Spleen (tissue), 11 donors: Measurements from ENCODE around the gene TTLL3. TPM values are rescaled to one million over a fixed set of nuclear protein-coding genes. Genes with fewer than 3 reads are reported as not detected.

ENCODE experiments used
- DNase-seq: peaks from one replicate; pipeline ENCODE4 v3.0.0-alpha.2; 2020
- H3K27ac ChIP-seq, 8 donors: fragments of 200-600 bp; sonication (generic) in 7 of 8; 1 replicate in 4 of 8; 2 replicates in 4 of 8; pipeline versions ENCODE4 v1.5.0 to v1.8.0; 2016 to 2021; ENCODE audit warnings: inconsistent platforms in 4 of 8, mild to moderate bottlenecking in 4 of 8, moderate library complexity in 1 of 8
- H3K27me3 ChIP-seq, 7 donors: fragments of 200-600 bp; sonication (generic) in 6 of 7; replicated peaks in 1 of 7; 1 replicate in 4 of 7; 2 replicates in 3 of 7; pipeline versions ENCODE4 v1.5.0 to v1.8.0; 2016 to 2021; ENCODE audit warnings: inconsistent platforms in 3 of 7, mild to moderate bottlenecking in 1 of 7
- H3K36me3 ChIP-seq, 6 donors: fragments of 200-600 bp; sonication (generic) in 5 of 6; 1 replicate in 4 of 6; 2 replicates in 2 of 6; pipeline versions ENCODE4 v1.5.0 to v1.8.0; 2016 to 2021; ENCODE audit warnings: inconsistent platforms in 2 of 6
- H3K4me1 ChIP-seq, 6 donors: fragments of 200-600 bp; sonication (generic) in 5 of 6; 1 replicate in 3 of 6; 2 replicates in 3 of 6; pipeline versions ENCODE4 v1.5.0 to v1.8.0; 2016 to 2021; ENCODE audit warnings: inconsistent platforms in 3 of 6
- H3K4me3 ChIP-seq, 8 donors: fragments of 200-600 bp; sonication (generic) in 7 of 8; 1 replicate in 4 of 8; 2 replicates in 4 of 8; pipeline versions ENCODE4 v1.5.0 to v1.8.0; 2016 to 2021; ENCODE audit warnings: inconsistent platforms in 4 of 8, mild to moderate bottlenecking in 4 of 8, moderate library complexity in 2 of 8
- H3K9me3 ChIP-seq, 8 donors: fragments of 200-600 bp; sonication (generic) in 7 of 8; 1 replicate in 4 of 8; 2 replicates in 4 of 8; pipeline versions ENCODE4 v1.5.0 to v1.8.0; 2016 to 2021; ENCODE audit warnings: inconsistent platforms in 4 of 8
- CTCF ChIP-seq, 11 experiments: fragments of 200-600 bp in 7 of 11; fragments of 450-650 bp in 4 of 11; sonication (generic) in 4 of 11; IDR thresholded peaks in 8 of 11; conservative IDR thresholded peaks in 3 of 11; 1 replicate in 7 of 11; 2 replicates in 4 of 11; pipeline versions ENCODE4 v1.4.0 to v1.8.0; 2016 to 2021; ENCODE audit warnings: antibody characterized with exemption in 11 of 11, inconsistent platforms in 4 of 11, mild to moderate bottlenecking in 1 of 11
- POLR2A ChIP-seq, 3 donors: fragments of 450-650 bp; IDR thresholded peaks; one replicate each; pipeline ENCODE4 v1.5.1; 2017; ENCODE audit warnings: antibody characterized with exemption in 3 of 3, mild to moderate bottlenecking in 1 of 3
- POLR2AphosphoS5 ChIP-seq, 3 donors: sonication (generic); formaldehyde crosslinking; IDR thresholded peaks; one replicate each; pipeline ENCODE4 v1.5.1; 2017; ENCODE audit warnings: antibody characterized with exemption in 3 of 3
- WGBS, 5 donors: extraction: QIAGEN DNeasy Blood & Tissue Kit in 3 of 5; methylation state at CpG; one replicate each; pipeline versions ENCODE4 v1.1.5 to v1.1.7; 2013 to 2018; 5-methylcytosine and 5-hydroxymethylcytosine counted together
- intact Hi-C: fragments of 100-400 bp; cut with DNase I; formaldehyde crosslinking; loops from one replicate; pipeline ENCODE4 v1.15.0; 2023; ENCODE audit warnings: low total_unique reads
- polyA plus RNA-seq, 3 donors: library from polyadenylated mRNA; stranded (reverse); fragments of 200-250 nt; gene quantifications; one replicate each; pipeline ENCODE4 v1.2.1, GENCODE V29; 2013
- total RNA-seq, 7 donors: library from RNA; depleted of rRNA in 3 of 7; stranded (reverse); fragments of >200 nt in 3 of 7; fragmentation: NEBNext Ultra II Directional in 4 of 7; extraction: Animal tissue kit (Norgen Biotek cat#: 25700) in 4 of 7; gene quantifications; one replicate each; pipeline versions ENCODE4 v1.1.0 to v1.2.1, GENCODE V29; 2016 to 2021
- donor health status: healthy with polysubstance abuse.
- donor health status: DM: no; HTN: no; CAD: no; lungs with moderate emphysema.
- donor health status: DM: no; HTN: no; CAD: no.
- donor health status: Bipolar disorder and iron deficiency.
- donor health status: healthy.
- donor health status: DM: no; HTN: no; CAD: no.
- donor health status: DM: yes; HTN: yes; CAD: no.

The TTLL3 gene
- total and polyA plus RNA-seq, 10 donors: 24.8 to 143 (median 74.0) TPM

DNA sequence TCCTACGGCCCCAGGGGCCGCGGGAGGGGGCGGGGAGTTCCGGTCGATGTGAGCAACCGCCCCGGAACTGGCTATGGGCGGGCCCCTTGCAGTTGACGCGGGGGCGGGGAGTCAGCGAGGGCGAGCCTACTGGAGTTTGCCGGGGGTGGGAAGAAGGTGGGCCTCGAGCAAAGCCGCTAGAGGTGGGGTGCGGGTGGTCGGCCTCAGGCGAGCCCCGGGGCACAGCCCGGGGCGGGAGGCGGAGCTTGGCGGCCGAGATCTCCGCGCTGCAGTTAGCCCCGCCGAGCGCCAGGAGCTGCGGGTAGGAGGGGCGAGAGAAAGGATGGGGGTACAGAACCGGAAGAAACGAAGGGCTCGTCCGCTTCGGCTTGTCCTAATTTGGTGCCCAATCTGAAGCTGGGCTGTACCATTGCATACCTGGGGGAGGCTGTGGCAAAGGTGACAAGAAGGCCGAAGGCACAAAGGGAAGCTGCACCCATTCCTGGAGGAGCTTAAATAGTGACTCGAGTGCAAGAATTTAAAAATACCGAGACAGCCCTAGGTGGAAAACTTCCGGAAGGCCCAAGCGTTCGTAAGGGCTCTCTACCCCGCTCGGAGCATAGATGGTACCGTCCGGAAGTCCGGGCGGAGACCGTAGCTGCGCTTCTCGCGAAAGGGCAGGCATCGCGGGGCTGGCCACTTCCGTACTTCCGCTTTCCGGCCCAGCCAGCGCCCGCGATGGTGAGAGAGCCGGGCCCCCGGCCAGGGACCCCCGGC is 17.5 kb upstream of the TTLL3 start, which contains the start of the genes ARPC4 and TADA3:
ARPC4 (plus strand) TSS at position 678 of the 756 bp plus-strand sequence; CDS start at position 718, 40 bp downstream.
TADA3 (minus strand) TSS at position 69 of the 756 bp plus-strand sequence. CDS start 1,007 bp downstream, outside the sequence.
- TF ChIP-seq POLR2A (IDR thresholded peaks at IDR 0.05) (peak in 1 of 3 donors; percentile 19), POLR2AphosphoS5 (IDR thresholded peaks at IDR 0.05) (peak; percentile 88 to 95 (median 91)), CTCF (IDR thresholded peaks at IDR 0.05 in 8 of 11, conservative IDR thresholded peaks at IDR 0.05 in 3 of 11) (peak in 9 of 11 experiments; percentile 9 to 56 (median 42))
- no peaks in the 10 kb centered on the region for H3K9me3 ChIP-seq
- intact Hi-C loops: no loop called here
- H3K27me3 ChIP-seq: no peaks in the 10 kb centered on the region
- 0 to 1% (median 0%) methylated on average over 39 to 65 of the region's 65 CpGs for WGBS, 5 donors
- peak; percentile 99 for DNase-seq
- H3K4me1 ChIP-seq: peaks cover 34 to 72% (median 62%) of the 10 kb centered on the region in 6 donors
- peaks cover 0 to 72% (median 37%) of the 10 kb centered on the region in 6 donors for H3K36me3 ChIP-seq
- H3K4me3 ChIP-seq: peak within 1 kb of the TSS; percentile 68 to 98 (median 88)
- H3K27ac ChIP-seq: peak within 1 kb of the TSS; percentile 96 to 99 (median 98)

DNA sequence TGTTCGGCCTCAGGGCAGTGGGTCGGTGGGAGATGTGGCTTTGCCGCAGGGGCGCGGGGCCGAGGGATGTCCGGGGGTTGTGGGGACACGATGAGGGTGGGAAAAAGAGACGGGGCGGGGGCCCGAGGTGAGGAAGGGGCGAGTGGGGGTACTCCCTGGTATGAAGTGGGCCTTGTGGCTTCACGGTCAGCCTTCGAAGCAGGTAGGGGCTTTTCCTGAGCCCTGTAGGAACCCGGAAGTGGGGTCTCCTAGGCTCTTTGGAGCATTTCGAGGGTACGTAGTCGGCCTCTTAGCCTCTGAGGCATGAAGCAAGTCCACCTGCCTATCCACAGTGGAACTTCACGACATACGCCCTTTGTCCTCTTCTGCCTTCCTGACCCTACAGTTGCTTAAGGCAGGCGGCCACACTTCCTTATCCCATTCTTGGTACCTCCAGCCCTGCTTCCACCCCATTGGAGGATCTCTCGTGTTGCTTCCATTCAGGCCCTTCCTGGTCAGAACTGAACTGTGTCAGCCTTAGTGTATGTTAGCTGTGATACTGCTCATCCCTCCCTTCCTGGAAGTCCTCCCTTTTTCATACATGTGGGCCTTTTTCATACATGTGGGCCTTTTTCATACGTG is 16.8 kb upstream of the TTLL3 start:
- Histone ChIP-seq H3K36me3 (peaks cover 2 to 72% (median 40%) of the 10 kb centered on the region in 6 donors), H3K27me3 (no peaks in the 10 kb centered on the region), H3K9me3 (no peaks in the 10 kb centered on the region), H3K4me1 (peaks cover 34 to 79% (median 64%) of the 10 kb centered on the region in 6 donors), H3K4me3 (peak overlapping the region; percentile 68 to 98 (median 88)), H3K27ac (peak overlapping the region; percentile 96 to 99 (median 98))
- intact Hi-C loops: no loop called here
- TF ChIP-seq POLR2A (IDR thresholded peaks at IDR 0.05) (peak in 1 of 3 donors; percentile 64), CTCF (IDR thresholded peaks at IDR 0.05 in 8 of 11, conservative IDR thresholded peaks at IDR 0.05 in 3 of 11) (peak in 1 of 11 experiments; percentile 3), POLR2AphosphoS5 (IDR thresholded peaks at IDR 0.05) (no peak)
- WGBS, 5 donors: 1 to 4% (median 2%) methylated on average over 17 to 23 of the region's 23 CpGs
- no peak for DNase-seq

GRCh38 chr3:9794400-9794799 is 15.7 kb upstream of the TTLL3 start:
- peak overlapping the region in 7 of 8 donors; percentile 22 to 99 (median 97) for H3K27ac ChIP-seq
- 85 to 95% (median 89%) methylated on average over 11 of the region's 11 CpGs for WGBS, 5 donors
- DNase-seq: no peak
- no peaks in the 10 kb centered on the region for H3K9me3 ChIP-seq
- no peaks in the 10 kb centered on the region for H3K27me3 ChIP-seq
- TF ChIP-seq CTCF (IDR thresholded peaks at IDR 0.05 in 8 of 11, conservative IDR thresholded peaks at IDR 0.05 in 3 of 11) (no peak), POLR2AphosphoS5 (IDR thresholded peaks at IDR 0.05) (no peak), POLR2A (IDR thresholded peaks at IDR 0.05) (no peak)
- peaks cover 34 to 87% (median 64%) of the 10 kb centered on the region in 6 donors for H3K4me1 ChIP-seq
- intact Hi-C loops: no loop called here
- H3K36me3 ChIP-seq: peaks cover 2 to 72% (median 40%) of the 10 kb centered on the region in 6 donors
- peak overlapping the region in 4 of 8 donors; percentile 68 to 95 (median 82) for H3K4me3 ChIP-seq
